M059J (cell line): ENCODE results near the gene C11orf54. TPM values are rescaled to one million over a fixed set of nuclear protein-coding genes. Genes with fewer than 3 reads are reported as not detected.
"Not testable (repeated sequence)": the region's sequence is repeated elsewhere in the genome, so short reads cannot be mapped to it uniquely, and the experiment has no call there.

Source experiments
- DNase-seq: peaks from one replicate; pipeline ENCODE4 v3.0.0-alpha.2; 2012; ENCODE audit warnings: low read depth
- total RNA-seq: library from RNA; depleted of rRNA; stranded (reverse); fragments of >200 nt; shearing (Covaris generic); gene quantifications from 2 replicates; pipeline ENCODE4 v1.2.3, GENCODE V29; 2014

C11orf54 gene
- total RNA-seq, 1 experiment from 2014 or later: 17.5 TPM

DNA sequence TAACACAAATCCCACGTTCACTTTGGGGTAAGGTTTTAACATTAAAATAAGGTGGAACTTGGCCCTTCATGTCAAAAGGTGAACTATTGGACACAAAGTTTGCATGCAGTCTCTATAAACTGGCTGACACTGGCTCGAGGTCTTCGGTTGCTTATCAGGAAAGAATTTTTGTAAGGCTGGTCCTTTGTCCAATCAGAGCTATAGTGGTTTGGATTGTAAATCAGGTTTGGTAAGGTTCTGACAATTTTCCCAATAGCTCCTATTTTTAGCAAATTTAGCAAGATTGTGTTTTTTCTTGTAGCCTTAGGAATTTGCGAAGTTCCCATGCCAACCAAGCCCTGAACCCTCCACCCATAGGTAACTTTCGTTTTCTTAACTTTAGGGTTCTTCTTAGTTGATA lies 25.0 kb downstream of the C11orf54 start:
- no peak for DNase-seq

DNA sequence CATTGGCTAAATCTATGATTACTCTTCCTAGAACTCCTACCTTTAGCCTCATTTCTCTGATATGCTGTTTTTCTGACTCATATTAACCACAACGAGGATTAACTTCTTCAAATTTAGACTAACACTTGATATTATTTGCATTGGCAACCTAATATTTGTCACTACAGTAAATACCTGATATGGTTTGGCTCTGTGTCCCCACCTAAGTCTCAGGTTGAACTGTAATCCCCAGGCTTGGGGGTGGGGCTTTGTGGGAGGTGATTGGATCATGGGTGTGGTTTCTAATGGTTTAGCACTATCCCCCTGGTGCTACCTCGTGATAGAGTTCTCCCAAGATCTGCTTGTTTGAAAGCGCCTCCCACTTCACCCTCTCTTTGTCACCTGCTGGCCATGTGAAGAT lies 25.5 kb downstream of the C11orf54 start:
- peak; percentile 17 for DNase-seq

DNA sequence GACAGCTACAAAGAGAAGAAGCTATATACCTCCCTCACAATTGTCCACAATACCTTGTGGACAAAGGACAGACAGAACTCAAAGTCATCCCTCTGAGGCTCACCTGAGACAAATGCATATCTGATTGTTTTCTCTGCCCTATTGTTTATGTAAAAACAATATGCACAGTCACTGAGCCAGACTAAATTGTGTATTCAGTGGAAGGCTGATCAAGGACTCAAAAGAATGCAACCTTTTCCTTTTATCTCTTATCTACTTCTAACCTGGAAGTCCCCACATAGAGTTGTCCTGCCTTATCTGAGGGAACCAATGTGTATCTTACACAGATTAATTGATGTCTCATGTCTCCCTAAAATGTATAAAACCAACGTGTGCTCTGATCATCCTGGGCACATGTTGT lies 28.7 kb downstream of the C11orf54 start:
- DNase-seq: no peak

DNA sequence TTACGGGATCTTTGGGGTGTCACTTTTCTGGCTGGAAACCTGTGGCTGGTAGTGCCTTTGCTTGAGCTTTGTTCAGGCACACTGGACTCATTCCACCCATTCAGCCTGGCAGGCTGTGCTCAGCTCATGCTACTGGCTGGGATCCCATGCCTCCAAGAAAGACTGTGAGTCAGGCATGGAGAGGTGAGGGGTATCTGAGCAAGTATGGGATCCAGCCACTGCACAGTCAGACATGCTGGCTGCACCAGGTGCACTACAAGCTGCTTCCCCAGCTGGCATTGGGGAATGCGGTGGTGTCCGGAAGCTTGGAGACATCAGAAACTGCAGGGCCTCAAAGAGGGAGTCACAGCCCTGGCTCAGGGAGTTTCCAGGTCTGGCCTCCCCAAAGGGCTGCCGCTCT lies 30.7 kb downstream of the C11orf54 start:
- no peak for DNase-seq

DNA sequence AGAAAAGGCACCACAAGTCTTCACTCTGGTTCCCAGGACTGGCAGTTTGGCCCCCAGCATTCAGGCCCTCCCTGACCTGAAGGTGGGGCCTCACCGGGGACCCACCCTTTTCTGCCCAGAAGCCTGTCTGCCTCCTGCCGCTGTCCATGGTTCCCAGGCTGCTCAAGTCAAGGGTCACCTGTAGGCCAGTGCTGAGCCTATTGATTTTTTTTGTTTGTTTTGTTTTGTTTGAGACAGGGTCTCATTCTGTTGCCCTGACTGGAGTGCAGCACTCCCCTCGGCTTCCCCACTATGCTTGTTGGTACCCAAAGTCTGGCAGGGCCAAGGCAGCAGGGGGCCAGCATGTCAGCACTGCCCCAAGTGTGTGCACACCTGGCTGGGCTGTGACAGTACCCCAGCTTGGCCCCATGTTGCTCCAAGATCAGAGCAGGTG lies 31.6 kb downstream of the C11orf54 start:
- no peak for DNase-seq

DNA sequence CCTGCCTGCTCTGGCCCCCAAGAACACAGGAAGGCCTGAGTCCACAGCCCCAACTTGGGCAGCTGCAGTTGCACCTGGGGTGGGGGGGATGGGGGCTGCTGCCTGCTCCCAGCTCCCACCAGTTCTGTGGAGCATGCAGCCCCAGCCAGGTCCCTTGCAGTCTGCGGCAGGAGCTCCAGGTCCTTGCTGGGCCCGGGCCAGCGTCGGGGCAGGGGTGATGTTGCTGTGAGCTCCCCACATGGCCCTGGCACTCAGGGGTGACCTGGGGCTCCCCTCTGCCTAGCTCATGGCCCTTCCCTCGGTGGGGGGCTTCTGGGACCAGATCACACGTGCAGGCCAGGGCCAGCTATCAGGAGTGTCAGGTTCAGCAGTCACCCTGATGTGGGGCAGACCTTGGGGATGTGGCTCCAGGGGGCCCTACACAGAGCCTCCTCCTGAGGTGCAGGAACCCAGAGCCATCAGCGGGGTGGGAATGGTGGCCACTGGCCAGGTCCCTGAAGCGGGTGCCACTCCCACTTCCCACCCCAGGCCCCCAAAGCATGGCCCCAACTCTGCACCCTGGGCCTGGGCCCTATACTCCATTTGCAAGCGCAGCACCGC lies 32.2 kb downstream of the C11orf54 start:
- DNase-seq: no peak

DNA sequence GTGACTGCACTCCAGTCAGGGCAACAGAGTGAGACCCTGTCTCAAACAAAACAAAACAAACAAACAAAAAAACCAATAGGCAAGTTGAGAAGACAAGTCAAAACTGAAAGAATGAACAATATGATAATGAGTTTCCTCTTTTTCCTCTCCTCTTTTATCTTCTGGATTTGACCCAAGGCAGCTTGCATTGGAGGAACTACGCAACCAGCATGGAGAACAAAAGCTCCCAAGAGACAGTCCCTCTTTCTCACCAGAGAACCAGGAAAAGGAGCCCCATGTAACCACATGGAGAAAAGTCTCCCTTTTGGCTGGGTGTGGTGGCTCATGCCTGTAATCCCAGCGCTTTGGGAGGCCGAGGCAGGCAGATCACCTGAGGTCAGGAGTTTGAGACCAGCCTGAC lies 33.1 kb downstream of the C11orf54 start:
- DNase-seq: not testable (repeated sequence)

DNA sequence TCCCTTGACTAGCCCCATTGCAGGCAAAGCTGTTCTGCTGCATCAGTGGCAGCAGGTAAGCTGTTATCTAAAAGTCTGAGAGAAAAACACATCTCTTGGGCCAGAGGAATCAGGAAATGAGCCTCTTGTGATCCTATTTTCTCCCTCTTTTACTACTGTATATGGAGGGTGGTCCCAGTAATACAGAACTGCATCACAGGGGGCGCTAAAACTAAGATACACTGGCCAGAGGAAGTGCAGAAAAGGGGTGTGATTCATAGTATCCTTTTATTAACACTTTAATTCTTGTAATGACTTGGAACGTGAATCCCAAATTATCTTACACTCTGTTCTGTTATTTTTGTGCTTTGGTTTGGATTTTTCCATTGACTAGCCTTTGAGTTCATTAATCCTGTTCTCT lies 33.8 kb downstream of the C11orf54 start:
- DNase-seq: no peak

DNA sequence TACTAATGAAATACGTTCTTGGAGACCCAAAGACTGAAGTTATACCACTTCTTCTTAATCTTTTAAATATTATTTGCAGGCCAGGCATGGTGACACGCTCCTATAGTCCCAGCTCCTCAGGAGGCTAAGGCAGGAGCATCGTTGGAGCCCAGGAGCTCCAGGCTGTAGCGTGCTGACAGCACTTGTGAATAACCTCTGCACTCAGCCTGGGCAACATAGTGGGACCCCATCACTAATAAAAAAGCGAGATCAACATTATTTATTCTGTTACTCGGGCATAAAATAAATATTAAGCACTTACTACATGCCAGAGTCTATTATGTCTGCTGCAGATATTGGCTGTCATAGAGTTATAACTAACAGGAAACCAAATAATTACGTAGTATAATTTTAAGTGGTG lies 41.9 kb downstream of the C11orf54 start:
- DNase-seq: no peak

DNA sequence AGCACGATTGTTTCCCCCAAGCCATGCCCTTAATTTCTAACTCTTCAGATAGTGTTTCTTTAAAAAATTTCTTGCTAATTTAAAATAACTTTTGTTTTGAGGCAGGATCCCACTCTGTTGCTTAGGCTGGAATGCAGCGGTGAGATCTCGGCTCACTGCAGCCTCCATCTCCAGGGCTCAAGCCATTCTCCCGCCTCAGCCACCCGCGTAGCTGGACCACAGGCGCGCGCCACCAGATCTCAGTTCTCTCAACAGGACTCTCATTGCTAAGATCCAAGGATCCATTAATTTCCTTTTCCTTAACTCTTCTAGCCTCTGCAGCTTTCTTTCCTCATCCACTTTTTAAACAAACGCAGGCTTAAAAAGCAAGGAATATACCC lies 42.3 kb downstream of the C11orf54 start:
- DNase-seq: no peak

DNA sequence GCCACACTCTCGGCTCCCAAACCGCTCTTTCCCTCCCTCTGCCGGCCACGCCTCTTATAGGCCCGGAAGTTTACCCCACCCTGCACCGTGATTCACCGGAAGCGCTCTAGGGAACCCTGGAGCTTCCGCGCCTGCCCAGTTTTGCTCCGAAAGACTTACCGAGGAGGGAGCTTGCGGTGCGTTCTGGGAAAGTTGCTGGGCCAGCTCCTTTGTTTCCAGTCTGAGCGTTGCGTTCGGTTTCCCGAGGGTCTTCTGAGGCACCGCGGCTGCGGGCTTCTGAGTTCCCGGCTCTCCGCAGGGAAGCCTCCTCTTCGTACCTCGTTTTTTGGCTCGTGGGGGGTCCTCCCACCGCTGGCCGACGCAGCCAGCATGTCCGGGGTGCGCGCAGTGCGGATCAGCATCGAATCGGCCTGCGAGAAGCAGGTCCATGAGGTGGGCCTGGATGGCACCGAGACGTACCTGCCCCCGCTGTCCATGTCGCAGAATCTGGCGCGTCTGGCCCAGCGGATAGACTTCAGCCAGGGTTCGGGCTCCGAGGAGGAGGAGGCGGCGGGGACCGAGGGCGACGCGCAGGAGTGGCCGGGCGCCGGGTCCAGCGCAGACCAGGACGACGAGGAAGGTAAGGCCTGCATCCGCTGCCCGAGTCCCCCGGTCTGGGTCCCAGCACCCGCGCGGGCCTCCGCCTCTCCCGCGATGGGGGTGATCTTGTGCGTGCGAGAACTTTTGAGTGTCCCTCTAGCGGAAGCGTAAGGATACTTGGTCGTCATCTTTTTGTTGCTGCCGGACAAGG lies 42.9 kb downstream of the C11orf54 start, which contains the start of gene MED17:
TSS of gene MED17 (plus strand) at position 138 of the 790 bp plus-strand sequence. CDS start at position 370, 232 bp downstream.
- peak; percentile 95 for DNase-seq

DNA sequence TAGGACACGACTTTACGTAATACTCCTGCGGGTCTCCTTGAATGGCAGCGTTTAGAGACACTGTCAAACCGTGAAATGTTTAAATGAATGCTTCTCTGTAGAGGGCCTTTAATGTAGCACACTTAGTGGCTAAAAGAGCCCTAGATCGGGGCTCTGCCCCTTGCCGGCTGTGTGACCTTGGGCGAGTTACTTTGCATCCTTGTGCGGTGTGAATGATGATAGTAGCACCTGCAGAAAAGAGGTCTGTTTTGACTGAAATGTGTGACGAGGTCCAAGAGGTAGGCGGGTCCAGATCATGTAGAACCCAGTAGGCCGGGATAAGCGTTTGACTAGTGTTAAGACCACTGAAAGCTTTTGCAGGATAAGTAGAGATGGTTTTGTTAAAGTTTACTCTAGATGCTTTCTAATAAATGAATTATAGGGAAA lies 43.5 kb downstream of the C11orf54 start:
- no peak for DNase-seq

DNA sequence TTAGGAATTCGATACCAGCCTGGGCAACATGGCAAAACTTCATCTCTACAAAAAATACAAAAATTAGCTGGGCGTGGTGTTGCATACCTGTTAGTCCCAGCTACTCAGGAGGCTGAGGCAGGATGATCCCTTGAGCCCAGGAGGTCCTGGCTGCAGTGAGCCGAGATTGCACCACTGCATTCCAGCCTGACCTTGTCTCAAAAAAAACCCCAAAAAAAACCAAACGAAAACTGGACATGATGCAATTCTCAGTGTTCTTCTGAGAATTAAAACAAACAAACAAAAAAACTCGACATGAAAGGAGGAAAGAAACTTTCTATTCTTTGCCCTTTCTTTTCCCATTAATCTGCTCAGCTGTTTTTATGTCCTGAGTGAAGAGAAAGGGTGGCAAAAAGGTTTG lies 50.0 kb downstream of the C11orf54 start:
- no peak for DNase-seq

DNA sequence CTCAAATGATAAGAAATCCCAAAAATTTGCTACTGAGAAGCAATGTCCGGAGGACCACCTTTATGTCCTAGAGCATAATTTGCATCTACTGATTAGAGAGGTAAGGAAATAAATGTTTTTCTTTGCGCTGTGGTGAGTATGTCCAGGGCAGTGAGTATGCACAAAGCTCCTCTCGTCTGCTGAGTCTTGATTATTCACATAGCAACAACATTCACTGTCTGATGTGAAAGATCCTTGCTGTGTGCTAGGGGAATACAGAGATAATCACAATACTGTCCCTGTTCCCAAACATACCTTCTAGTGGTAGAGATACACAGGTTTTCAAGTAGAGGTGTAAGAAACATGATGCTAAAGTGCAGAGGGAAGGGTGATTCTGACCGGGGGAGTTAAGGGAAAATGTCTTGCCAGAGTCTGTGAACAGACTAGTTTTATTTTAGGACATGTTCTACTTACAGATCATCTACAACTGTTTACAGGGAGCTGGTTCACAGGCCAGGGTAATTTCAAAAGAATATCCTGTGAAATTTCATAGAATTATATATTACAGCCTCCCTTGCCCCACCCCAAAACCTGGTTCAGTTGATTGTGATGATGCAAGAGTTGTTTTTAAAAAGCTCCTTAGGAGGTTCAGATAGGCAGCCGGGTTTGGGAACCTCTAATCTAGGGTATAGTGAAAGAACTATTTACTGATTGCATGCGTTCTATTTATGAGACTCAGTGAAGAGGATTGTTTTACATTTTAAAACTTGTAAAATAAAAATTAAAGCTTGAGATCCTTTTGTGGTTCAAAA lies 55.2 kb downstream of the C11orf54 start:
- DNase-seq: no peak

DNA sequence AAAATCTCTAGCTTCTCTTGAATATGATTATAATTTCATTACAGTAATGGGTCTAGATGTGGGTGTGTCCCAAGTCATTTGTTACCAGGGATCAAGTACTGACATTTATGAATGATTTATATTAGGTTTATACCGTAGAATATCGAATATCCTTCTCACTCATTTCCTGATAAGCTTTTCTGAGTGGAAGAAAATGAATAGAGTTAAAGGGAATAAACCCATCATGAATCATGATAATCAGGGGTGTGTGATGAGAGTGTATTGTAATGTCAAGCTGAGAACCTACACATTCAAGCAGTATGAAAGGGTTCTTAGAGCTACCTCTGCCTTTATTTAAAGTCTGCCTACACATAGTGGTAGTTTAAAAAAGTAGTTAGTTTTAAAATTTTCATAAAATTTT lies 59.9 kb downstream of the C11orf54 start:
- no peak for DNase-seq

DNA sequence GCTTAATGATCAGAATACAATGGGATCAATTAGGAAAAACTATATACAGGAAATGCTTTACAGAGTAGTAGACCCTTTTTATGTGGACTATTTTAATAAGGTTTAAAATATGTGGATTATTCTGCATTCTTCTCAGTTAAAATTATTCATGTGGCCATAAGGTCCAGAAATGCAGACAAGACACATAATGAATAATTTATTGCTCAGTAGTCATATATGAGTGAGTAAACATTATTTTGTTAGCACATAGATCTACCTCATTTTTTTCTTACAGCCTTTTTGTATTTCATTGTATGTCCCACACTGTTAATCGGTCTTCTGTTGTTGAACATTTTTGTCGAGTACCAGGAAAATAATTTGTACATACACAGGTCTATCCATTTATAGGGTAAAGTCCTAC lies 63.4 kb downstream of the C11orf54 start:
- no peak for DNase-seq

DNA sequence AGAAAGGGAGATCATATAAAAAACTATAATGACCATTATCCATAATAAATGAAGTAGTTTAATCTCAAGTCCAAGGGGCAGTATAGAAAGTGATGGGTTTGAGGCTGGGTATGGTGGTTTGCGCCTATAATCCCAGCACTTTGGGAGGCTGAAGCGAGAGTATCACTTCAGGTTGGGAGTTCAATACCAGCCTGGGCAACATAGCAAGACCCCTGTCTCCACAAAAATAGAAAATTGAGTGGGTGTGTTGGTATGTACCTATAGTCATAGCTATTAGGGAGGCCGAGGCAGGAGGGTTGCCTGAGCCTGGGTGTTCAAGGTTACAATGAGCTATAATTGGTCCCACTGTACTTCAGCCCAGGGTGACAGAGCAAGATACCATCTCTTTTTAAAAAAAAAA lies 66.5 kb downstream of the C11orf54 start:
- DNase-seq: no peak

DNA sequence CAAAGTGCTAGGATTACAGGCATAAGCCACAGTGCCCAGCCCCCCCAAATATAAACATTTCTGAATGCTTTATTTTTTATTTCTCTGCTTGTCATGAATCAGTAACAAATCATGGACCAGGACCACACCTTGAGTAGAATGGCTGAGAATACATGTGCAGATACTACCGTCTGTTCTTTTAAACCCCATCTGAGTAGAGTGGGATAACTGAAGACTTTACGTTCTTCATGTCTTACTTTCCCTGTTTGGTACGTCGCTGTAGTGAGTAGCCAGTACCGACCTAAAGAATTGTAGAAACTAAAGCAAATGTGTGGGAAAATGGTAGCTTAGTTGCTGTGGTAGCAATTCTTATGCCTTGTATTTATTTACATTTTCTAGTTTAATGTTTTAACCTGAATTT lies 72.5 kb downstream of the C11orf54 start:
- no peak for DNase-seq
